GM10266 (cell line): Measurements from ENCODE around the gene FBXW2.

Experiments used
- DNase-seq: peaks from one replicate; pipeline ENCODE4 v3.0.0; 2012; ENCODE audit errors: extremely low spot score
- TF ChIP-seq, protein P1 (sequence below): IDR thresholded peaks from 2 replicates; pipeline ENCODE4 v1.5.1; 2012; ENCODE audit warnings: mild to moderate bottlenecking, low read depth; ENCODE audit not compliant: control insufficient read depth, insufficient read depth; ENCODE audit errors: missing control alignments

FBXW2 gene

GRCh38 chr9:120770931-120771330 lies 22.3 kb downstream of the FBXW2 start:
- TF ChIP-seq, protein P1, sequence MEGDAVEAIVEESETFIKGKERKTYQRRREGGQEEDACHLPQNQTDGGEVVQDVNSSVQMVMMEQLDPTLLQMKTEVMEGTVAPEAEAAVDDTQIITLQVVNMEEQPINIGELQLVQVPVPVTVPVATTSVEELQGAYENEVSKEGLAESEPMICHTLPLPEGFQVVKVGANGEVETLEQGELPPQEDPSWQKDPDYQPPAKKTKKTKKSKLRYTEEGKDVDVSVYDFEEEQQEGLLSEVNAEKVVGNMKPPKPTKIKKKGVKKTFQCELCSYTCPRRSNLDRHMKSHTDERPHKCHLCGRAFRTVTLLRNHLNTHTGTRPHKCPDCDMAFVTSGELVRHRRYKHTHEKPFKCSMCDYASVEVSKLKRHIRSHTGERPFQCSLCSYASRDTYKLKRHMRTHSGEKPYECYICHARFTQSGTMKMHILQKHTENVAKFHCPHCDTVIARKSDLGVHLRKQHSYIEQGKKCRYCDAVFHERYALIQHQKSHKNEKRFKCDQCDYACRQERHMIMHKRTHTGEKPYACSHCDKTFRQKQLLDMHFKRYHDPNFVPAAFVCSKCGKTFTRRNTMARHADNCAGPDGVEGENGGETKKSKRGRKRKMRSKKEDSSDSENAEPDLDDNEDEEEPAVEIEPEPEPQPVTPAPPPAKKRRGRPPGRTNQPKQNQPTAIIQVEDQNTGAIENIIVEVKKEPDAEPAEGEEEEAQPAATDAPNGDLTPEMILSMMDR: no peak
- no peak for DNase-seq

- no peak for DNase-seq
- TF ChIP-seq, protein P1: no peak
These were observed 24.3 kb downstream of the FBXW2 start for GRCh38 chr9:120768886-120769285.

- DNase-seq: no peak
- TF ChIP-seq, protein P1: no peak
These were observed 25.0 kb downstream of the FBXW2 start for GRCh38 chr9:120768247-120768646.

DNA sequence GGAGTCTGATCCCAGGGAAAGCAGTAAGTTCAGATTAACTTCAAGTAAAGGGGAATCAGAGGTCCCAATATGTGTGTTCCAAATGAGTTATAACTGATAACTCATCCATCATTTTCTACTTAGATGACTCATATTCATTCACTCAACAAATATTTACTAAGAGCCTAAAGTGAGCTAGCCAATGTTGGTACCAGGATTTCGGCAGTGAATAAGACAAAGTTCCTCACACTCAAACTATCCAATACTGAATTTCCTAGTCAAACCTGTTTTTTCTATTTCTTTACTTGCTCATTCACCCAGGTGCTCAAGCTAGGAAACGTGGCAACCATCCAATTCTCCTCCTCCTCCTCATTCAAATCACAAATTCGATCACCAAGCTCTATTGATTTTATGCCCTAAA lies 25.8 kb downstream of the FBXW2 start:
- TF ChIP-seq, protein P1: no peak
- DNase-seq: no peak

GRCh38 chr9:120765910-120766425 lies 27.2 kb downstream of the FBXW2 start:
- TF ChIP-seq, protein P1: no peak
- DNase-seq: no peak

GRCh38 chr9:120764476-120764875 lies 28.7 kb downstream of the FBXW2 start:
- DNase-seq: no peak
- TF ChIP-seq, protein P1: no peak

- TF ChIP-seq, protein P1: no peak
These were observed 32.2 kb downstream of the FBXW2 start for GRCh38 chr9:120761006-120761405.

More at GRCh38 chr9:120761006-120761405, 32.2 kb downstream of the FBXW2 start:
- DNase-seq: no peak
